SJCRH30 (cell line): ENCODE measurements around the gene CCL7. TPM values are rescaled to one million over a fixed set of nuclear protein-coding genes. Genes with fewer than 3 reads are reported as not detected.

Source experiments
- DNase-seq, 2 experiments: peaks; one replicate each; pipeline ENCODE4 v3.0.0-alpha.2; 2015 to 2020
- H3K27ac ChIP-seq: fragments of 250-450 bp; sonication (Bioruptor Pico); 2 replicates; pipeline ENCODE4 v1.5.1; 2020; ENCODE audit warnings: mild to moderate bottlenecking, moderate library complexity
- H3K27me3 ChIP-seq: fragments of 250-450 bp; sonication (Bioruptor Pico); 2 replicates; pipeline ENCODE4 v1.5.1; 2020; ENCODE audit warnings: mild to moderate bottlenecking, moderate library complexity
- H3K36me3 ChIP-seq: fragments of 250-450 bp; sonication (Bioruptor Pico); 2 replicates; pipeline ENCODE4 v1.5.1; 2020; ENCODE audit warnings: mild to moderate bottlenecking, moderate library complexity
- H3K4me1 ChIP-seq: fragments of 250-450 bp; sonication (Bioruptor Pico); 2 replicates; pipeline ENCODE4 v1.5.1; 2020; ENCODE audit warnings: mild to moderate bottlenecking, moderate library complexity
- H3K4me3 ChIP-seq: fragments of 250-450 bp; sonication (Bioruptor Pico); 2 replicates; pipeline ENCODE4 v1.5.1; 2020; ENCODE audit warnings: mild to moderate bottlenecking, moderate library complexity
- H3K9me3 ChIP-seq: fragments of 250-450 bp; sonication (Bioruptor Pico); replicated peaks from 2 replicates; pipeline ENCODE4 v1.5.1; 2020; ENCODE audit warnings: mild to moderate bottlenecking, moderate library complexity
- total RNA-seq: library from RNA; depleted of rRNA; stranded (reverse); fragments of >200 nt; shearing (Covaris generic); gene quantifications from 2 replicates; pipeline ENCODE4 v1.2.3, GENCODE V29; 2014

Gene CCL7
- total RNA-seq, 1 experiment from 2014 or later, result not detected

GRCh38 chr17:34254146-34254545, 15.9 kb upstream of the CCL7 start:
- Histone ChIP-seq H3K4me3 (no peak overlapping the region; the same call in 1 of the 2 replicates), H3K4me1 (peaks cover 36% of the 10 kb centered on the region), H3K9me3 (no peaks in the 10 kb centered on the region), H3K36me3 (no peaks in the 10 kb centered on the region), H3K27ac (peak overlapping the region; percentile 73; the same call in 1 of the 2 replicates), H3K27me3 (no peaks in the 10 kb centered on the region)
- DNase-seq, result no peak

GRCh38 chr17:34254651-34255380, 15.2 kb upstream of the CCL7 start, which contains the start of gene CCL2:
Gene CCL2, plus strand, starts transcription at chr17:34255285. Its CDS starts 65 bp downstream, at chr17:34255350.
- no peaks in the 10 kb centered on the region for H3K36me3 ChIP-seq
- peaks cover 36% of the 10 kb centered on the region for H3K4me1 ChIP-seq
- H3K27me3 ChIP-seq, result no peaks in the 10 kb centered on the region
- H3K9me3 ChIP-seq, result no peaks in the 10 kb centered on the region
- peak within 1 kb of the TSS; percentile 56 for H3K4me3 ChIP-seq
- peak within 1 kb of the TSS; percentile 73 for H3K27ac ChIP-seq
- DNase-seq, result peak; percentile 82 to 90

DNA sequence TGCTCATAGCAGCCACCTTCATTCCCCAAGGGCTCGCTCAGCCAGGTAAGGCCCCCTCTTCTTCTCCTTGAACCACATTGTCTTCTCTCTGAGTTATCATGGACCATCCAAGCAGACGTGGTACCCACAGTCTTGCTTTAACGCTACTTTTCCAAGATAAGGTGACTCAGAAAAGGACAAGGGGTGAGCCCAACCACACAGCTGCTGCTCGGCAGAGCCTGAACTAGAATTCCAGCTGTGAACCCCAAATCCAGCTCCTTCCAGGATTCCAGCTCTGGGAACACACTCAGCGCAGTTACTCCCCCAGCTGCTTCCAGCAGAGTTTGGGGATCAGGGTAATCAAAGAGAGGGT, 14.7 kb upstream of the CCL7 start:
- H3K27me3 ChIP-seq, result no peaks in the 10 kb centered on the region
- no peak for DNase-seq
- H3K4me3 ChIP-seq, result peak overlapping the region; percentile 56
- H3K4me1 ChIP-seq, result peaks cover 35% of the 10 kb centered on the region
- peak overlapping the region; percentile 73 for H3K27ac ChIP-seq
- no peaks in the 10 kb centered on the region for H3K9me3 ChIP-seq
- no peaks in the 10 kb centered on the region for H3K36me3 ChIP-seq

GRCh38 chr17:34255841-34256240, 14.2 kb upstream of the CCL7 start:
- Histone ChIP-seq H3K4me3 (peak overlapping the region; percentile 56; the same call in 1 of the 2 replicates), H3K4me1 (peaks cover 30% of the 10 kb centered on the region), H3K27me3 (no peaks in the 10 kb centered on the region), H3K36me3 (no peaks in the 10 kb centered on the region), H3K27ac (no peak overlapping the region), H3K9me3 (no peaks in the 10 kb centered on the region)
- DNase-seq, result no peak

- Histone ChIP-seq H3K36me3 (no peaks in the 10 kb centered on the region), H3K4me3 (no peak overlapping the region), H3K27ac (no peak overlapping the region), H3K4me1 (peaks cover 16% of the 10 kb centered on the region), H3K9me3 (no peaks in the 10 kb centered on the region), H3K27me3 (no peaks in the 10 kb centered on the region)
- no peak for DNase-seq
These were observed 12.6 kb upstream of the CCL7 start for GRCh38 chr17:34257299-34257985.

- Histone ChIP-seq H3K27ac (no peak overlapping the region), H3K9me3 (no peaks in the 10 kb centered on the region), H3K4me3 (no peak overlapping the region), H3K36me3 (no peaks in the 10 kb centered on the region), H3K4me1 (peaks cover 11% of the 10 kb centered on the region), H3K27me3 (no peaks in the 10 kb centered on the region)
- no peak for DNase-seq
These were observed 12.1 kb upstream of the CCL7 start for GRCh38 chr17:34257986-34258326.

DNA sequence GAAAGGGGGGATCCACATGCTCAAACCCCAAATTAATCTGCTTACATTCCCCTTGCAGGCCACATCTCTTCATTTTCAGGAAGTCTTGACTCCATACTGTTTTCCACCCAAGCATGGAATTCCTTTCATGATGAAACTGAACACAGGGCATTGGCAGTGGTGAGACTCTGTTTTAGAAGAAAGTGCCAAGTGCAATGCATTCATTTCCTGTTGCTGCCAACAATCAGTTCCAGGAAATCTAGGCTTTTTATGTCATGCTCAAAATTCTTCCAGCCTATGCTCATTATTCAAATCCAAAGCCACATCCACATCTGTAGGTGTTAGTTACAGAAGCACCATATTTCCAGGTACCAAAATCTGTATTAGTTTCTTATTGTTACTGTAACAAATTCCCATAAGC, 10.9 kb upstream of the CCL7 start:
- Histone ChIP-seq H3K36me3 (no peaks in the 10 kb centered on the region), H3K4me1 (peaks cover 6% of the 10 kb centered on the region), H3K4me3 (no peak overlapping the region), H3K9me3 (no peaks in the 10 kb centered on the region), H3K27ac (no peak overlapping the region), H3K27me3 (no peaks in the 10 kb centered on the region)
- DNase-seq, result no peak

DNA sequence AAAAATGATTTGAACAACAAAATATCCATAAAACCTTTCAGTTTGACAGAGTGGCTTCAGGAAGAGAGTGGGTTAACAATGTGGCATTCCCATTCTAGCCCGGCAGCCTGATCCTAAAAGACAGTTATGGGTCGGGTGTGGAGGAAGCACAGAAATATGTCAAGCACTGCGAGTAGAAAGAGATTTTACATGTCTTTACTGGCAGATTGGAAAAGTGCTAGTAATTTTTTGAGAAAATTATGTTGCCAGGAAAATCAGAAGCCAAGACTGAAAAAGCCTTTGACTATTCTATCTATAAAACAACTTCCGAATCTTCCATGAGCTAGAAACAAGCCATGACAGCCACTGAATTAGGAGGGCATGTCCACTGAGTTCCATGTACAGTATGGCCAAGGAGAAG, 9.2 kb upstream of the CCL7 start:
- Histone ChIP-seq H3K4me3 (no peak overlapping the region), H3K9me3 (no peaks in the 10 kb centered on the region), H3K27ac (no peak overlapping the region), H3K27me3 (no peaks in the 10 kb centered on the region; the same call in 1 of the 2 replicates), H3K36me3 (no peaks in the 10 kb centered on the region), H3K4me1 (no peaks in the 10 kb centered on the region)
- no peak for DNase-seq

DNA sequence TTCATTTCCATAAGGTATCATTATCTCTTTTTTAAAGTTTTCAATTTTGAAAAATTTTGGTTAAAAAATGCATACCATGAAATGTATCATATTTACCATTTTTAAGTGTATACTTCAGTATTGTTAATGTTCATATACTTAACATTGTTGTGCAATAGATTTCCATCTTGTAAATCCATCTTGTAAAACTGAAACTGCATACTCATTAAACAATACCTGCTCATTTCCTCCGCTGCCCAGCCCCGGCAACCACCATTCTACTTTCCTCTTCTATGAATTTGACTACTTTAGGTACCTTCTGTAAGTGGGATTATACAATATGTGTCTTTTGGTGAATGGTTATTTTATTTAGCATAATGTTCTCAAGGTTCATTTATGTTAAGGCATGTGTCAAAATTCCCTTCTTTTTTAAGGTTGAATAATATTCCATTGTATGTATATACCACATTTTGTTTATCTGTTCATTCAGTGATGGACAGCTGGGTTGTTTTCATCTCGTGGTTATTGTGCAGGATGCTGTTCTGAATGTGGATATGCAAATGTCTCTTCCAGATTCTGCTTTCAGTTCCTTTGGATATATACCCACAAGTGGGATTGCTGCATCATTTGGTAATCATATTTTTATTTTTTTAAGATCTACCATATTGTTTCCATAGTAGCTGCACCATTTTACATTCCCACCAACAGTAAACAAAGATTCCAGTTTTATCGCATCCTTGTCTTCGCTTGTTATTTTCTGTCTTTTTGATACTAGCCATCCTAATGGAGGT, 8.3 kb upstream of the CCL7 start:
- H3K4me3 ChIP-seq, result no peak overlapping the region
- no peak for DNase-seq
- H3K36me3 ChIP-seq, result no peaks in the 10 kb centered on the region
- no peak overlapping the region for H3K27ac ChIP-seq
- H3K27me3 ChIP-seq, result no peaks in the 10 kb centered on the region; the same call in 1 of the 2 replicates
- H3K4me1 ChIP-seq, result no peaks in the 10 kb centered on the region
- H3K9me3 ChIP-seq, result no peaks in the 10 kb centered on the region

DNA sequence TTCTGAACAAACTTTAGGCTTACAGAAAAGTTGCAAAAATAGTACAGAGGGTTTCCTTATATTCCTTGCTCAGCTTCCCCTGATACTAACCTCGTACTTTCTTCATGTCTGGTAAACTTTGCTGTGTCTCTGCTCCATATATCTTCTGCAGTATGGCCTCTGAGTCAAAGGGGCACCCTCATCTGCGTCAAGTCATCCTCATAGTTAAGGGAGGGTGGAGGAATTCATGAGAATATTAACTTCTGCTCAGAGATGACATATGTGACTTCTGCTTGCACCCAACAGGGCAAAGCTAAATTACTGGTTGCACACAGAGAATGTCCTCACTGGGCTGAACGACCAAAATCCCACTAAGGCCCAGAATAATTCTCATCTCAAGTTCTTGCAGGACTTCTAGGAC, 4.3 kb upstream of the CCL7 start:
- no peak for DNase-seq
- Histone ChIP-seq H3K36me3 (no peaks in the 10 kb centered on the region), H3K4me1 (no peaks in the 10 kb centered on the region), H3K27me3 (peaks cover 9% of the 10 kb centered on the region), H3K9me3 (no peaks in the 10 kb centered on the region), H3K27ac (no peak overlapping the region), H3K4me3 (no peak overlapping the region)

GRCh38 chr17:34275881-34276280, 5.9 kb downstream of the CCL7 start:
- Histone ChIP-seq H3K4me1 (peaks cover 7% of the 10 kb centered on the region; the same call in 1 of the 2 replicates), H3K27ac (no peak overlapping the region), H3K4me3 (no peak overlapping the region), H3K27me3 (no peaks in the 10 kb centered on the region), H3K36me3 (no peaks in the 10 kb centered on the region), H3K9me3 (no peaks in the 10 kb centered on the region)
- DNase-seq, result no peak

- no peak for DNase-seq
- Histone ChIP-seq H3K36me3 (no peaks in the 10 kb centered on the region), H3K4me1 (peaks cover 7% of the 10 kb centered on the region; the same call in 1 of the 2 replicates), H3K27ac (no peak overlapping the region), H3K4me3 (no peak overlapping the region), H3K27me3 (no peaks in the 10 kb centered on the region), H3K9me3 (no peaks in the 10 kb centered on the region)
These were observed 6.8 kb downstream of the CCL7 start for GRCh38 chr17:34276826-34277225.

- Histone ChIP-seq H3K36me3 (no peaks in the 10 kb centered on the region), H3K27ac (no peak overlapping the region), H3K9me3 (no peaks in the 10 kb centered on the region), H3K4me1 (no peaks in the 10 kb centered on the region), H3K27me3 (peaks cover 6% of the 10 kb centered on the region; the same call in 1 of the 2 replicates), H3K4me3 (no peak overlapping the region)
- DNase-seq, result no peak
These were observed 13.6 kb downstream of the CCL7 start for GRCh38 chr17:34283571-34283970.

- no peaks in the 10 kb centered on the region for H3K36me3 ChIP-seq
- no peak for DNase-seq
- H3K4me1 ChIP-seq, result no peaks in the 10 kb centered on the region
- no peak within 1 kb of the TSS for H3K4me3 ChIP-seq
- no peaks in the 10 kb centered on the region for H3K9me3 ChIP-seq
- H3K27ac ChIP-seq, result no peak within 1 kb of the TSS
- H3K27me3 ChIP-seq, result peaks cover 6% of the 10 kb centered on the region; the same call in 1 of the 2 replicates
These were observed 15.3 kb downstream of the CCL7 start, which contains the start of gene CCL11 for GRCh38 chr17:34285286-34285792. Gene CCL11, plus strand, starts transcription at chr17:34285742. Its CDS starts 67 bp downstream, at chr17:34285809.

DNA sequence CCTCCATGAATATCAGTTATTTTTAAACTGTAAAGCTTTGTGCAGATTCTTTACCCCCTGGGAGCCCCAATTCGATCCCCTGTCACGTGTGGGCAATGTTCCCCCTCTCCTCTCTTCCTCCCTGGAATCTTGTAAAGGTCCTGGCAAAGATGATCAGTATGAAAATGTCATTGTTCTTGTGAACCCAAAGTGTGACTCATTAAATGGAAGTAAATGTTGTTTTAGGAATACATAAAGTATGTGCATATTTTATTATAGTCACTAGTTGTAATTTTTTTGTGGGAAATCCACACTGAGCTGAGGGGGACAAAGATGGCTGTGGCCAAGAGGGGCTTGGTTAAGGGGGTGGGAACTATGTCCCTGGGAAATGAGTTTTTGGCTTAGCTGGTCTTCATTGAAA, 17.9 kb downstream of the CCL7 start:
- Histone ChIP-seq H3K9me3 (no peaks in the 10 kb centered on the region), H3K27ac (no peak overlapping the region), H3K4me3 (no peak overlapping the region), H3K27me3 (peaks cover 6% of the 10 kb centered on the region; the same call in 1 of the 2 replicates), H3K4me1 (no peaks in the 10 kb centered on the region), H3K36me3 (no peaks in the 10 kb centered on the region)
- DNase-seq, result no peak
